MM.1S (cell line): ENCODE measurements around the gene AHNAK.

Experiments used
- CTCF ChIP-seq: fragments of 300-600 bp; sonication (generic); IDR thresholded peaks from 2 replicates; pipeline ENCODE4 v1.5.1; 2016; ENCODE audit warnings: antibody characterized with exemption, low read length, mixed read lengths
- EZH2 ChIP-seq: fragments of 300-600 bp; sonication (generic); optimal IDR thresholded peaks from 2 replicates; pipeline ENCODE3; 2017; ENCODE audit warnings: low read depth, mild to moderate bottlenecking, antibody characterized with exemption, low read length, mixed read lengths

GRCh38 chr11:62546929-62547625 lies 471 bp upstream of the AHNAK start:
- TF ChIP-seq EZH2 (no peak), CTCF (no peak)
